Fibroblast of the aortic adventitia (primary cell): ENCODE data around the gene APPBP2. TPM values are rescaled to one million over a fixed set of nuclear protein-coding genes. Genes with fewer than 3 reads are reported as not detected.

Source experiments
- DNase-seq: peaks from one replicate; pipeline ENCODE4 v3.0.0-alpha.2; 2010; ENCODE audit warnings: low read depth
- H3K4me3 ChIP-seq: 2 replicates; pipeline ENCODE4 v1.5.1; 2011; ENCODE audit warnings: low read depth, mild to moderate bottlenecking, control low read depth, low read length, moderate library complexity
- small RNA-seq: library from RNA; depleted of rRNA; stranded (forward); fragments of <200 nt; gene quantifications from one replicate; pipeline ENCODE3, GENCODE V24; 2012
- total RNA-seq: library from RNA; depleted of rRNA; stranded (reverse); fragments of >200 nt; gene quantifications from 2 replicates; pipeline ENCODE4 v1.2.3, GENCODE V29; 2012; ENCODE audit warnings: low replicate concordance
- TF ChIP-seq, protein P1 (sequence below): IDR thresholded peaks from 2 replicates; pipeline ENCODE4 v1.5.1; 2011; ENCODE audit warnings: mild to moderate bottlenecking, low read length, control low read depth, inconsistent platforms; ENCODE audit not compliant: insufficient read depth

Gene APPBP2
- total RNA-seq, 1 donor = 44.6 TPM

DNA sequence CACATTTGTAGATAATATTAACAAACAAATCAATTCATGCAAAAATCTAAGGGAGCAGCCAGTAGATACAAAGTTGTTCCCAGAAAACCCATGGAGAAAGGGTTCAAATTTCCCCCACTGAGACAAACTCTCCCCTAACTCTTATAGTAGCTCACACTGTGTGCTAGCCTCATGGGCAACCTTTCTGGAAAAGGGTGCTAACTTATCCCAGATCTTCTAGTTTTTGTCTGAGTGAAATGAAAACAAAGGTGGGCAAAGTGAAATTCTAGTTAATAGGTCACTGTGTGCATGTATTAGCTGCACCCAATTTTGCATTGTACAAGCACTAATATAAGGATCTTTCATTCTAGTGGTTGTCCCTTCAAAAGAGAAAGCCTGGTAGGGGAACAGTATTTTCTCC is 124.2 kb downstream of the APPBP2 start:
- DNase-seq = no peak
- no peak overlapping the region for H3K4me3 ChIP-seq
- TF ChIP-seq, protein P1, sequence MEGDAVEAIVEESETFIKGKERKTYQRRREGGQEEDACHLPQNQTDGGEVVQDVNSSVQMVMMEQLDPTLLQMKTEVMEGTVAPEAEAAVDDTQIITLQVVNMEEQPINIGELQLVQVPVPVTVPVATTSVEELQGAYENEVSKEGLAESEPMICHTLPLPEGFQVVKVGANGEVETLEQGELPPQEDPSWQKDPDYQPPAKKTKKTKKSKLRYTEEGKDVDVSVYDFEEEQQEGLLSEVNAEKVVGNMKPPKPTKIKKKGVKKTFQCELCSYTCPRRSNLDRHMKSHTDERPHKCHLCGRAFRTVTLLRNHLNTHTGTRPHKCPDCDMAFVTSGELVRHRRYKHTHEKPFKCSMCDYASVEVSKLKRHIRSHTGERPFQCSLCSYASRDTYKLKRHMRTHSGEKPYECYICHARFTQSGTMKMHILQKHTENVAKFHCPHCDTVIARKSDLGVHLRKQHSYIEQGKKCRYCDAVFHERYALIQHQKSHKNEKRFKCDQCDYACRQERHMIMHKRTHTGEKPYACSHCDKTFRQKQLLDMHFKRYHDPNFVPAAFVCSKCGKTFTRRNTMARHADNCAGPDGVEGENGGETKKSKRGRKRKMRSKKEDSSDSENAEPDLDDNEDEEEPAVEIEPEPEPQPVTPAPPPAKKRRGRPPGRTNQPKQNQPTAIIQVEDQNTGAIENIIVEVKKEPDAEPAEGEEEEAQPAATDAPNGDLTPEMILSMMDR = no peak

DNA sequence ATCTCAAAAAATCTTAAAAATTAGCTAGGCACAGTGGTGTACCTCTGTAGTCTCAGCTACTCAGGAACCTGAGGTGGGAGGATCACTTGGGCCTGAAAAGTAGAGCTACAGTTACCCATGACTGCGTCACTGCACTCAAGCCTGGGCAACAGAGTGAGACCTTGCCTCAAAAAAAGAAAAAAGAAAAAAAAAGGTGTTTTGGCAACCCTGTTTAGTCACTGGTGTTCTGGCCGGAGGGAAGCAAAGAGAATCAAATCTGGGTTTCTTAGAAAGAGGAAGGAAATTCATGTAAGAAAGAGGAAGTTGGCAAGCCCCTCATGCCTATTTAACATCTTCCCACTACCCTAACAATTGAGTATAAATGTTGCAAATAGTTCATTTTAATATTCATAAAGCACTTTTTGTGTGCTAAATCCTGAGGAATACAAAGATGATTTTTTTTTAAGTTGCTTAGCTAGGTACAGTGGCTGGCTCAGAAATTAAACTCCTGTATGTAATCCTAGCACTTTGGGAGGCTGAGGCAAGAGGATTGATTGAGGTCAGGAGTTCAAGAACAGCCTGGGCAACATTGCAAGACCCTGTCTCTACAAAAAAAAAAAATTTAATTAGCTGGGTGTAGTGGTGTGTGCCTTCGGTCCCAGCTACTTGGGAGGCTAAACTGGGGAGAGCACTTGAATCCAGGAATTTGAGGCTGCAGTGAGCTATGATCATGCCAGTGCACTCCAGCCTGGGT is 127.6 kb downstream of the APPBP2 start:
- H3K4me3 ChIP-seq = no peak overlapping the region
- TF ChIP-seq, protein P1 = no peak

DNA sequence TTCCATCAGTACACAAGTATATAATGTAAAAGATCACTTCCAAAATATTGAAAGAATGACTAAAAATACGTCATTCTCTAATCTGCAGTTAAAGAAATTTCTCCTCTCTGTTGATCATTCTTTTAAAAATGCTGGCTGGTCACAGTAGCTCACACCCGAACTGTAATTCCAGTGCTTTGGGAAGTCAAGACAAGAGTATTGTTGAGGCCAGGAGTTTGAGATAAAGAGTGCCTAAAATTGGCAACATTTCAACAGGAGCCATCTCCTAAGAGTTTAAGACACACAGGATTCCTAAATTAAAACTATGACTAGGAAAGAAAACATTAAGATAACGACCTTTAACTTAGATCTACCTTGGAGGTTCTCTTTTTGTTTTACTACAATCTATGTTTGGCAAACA is 129.6 kb downstream of the APPBP2 start:
- TF ChIP-seq, protein P1 = no peak
- no peak overlapping the region for H3K4me3 ChIP-seq
- DNase-seq = no peak

More for the DNA sequence above, 127.6 kb downstream of the APPBP2 start:
- no peak for DNase-seq

DNA sequence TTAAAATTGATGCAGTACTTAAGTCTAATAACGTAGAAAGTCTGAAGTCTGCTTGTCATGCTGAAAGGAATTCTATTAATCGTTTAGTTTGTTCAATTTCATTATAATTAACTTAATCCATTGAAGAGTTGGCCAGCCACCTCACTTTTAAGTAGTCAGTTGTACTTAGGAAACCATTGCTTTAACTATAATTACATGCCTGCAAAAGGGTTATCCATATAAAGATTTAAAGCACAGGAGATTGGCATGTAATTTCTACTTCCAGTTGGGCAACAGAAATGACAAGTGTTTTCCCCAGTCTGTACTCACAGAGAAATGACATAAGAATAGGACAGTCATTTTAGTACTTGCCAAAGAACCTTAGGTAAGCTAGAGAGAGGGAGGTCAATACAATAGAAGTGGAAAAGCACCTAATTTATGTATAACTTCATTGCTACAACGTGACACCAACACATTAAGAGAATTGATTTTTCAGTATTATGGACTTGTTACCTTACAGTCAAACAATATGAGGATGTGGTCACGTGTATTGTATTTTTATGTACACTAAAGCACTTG is 130.5 kb downstream of the APPBP2 start:
- TF ChIP-seq, protein P1 = no peak
- no peak overlapping the region for H3K4me3 ChIP-seq
- no peak for DNase-seq

DNA sequence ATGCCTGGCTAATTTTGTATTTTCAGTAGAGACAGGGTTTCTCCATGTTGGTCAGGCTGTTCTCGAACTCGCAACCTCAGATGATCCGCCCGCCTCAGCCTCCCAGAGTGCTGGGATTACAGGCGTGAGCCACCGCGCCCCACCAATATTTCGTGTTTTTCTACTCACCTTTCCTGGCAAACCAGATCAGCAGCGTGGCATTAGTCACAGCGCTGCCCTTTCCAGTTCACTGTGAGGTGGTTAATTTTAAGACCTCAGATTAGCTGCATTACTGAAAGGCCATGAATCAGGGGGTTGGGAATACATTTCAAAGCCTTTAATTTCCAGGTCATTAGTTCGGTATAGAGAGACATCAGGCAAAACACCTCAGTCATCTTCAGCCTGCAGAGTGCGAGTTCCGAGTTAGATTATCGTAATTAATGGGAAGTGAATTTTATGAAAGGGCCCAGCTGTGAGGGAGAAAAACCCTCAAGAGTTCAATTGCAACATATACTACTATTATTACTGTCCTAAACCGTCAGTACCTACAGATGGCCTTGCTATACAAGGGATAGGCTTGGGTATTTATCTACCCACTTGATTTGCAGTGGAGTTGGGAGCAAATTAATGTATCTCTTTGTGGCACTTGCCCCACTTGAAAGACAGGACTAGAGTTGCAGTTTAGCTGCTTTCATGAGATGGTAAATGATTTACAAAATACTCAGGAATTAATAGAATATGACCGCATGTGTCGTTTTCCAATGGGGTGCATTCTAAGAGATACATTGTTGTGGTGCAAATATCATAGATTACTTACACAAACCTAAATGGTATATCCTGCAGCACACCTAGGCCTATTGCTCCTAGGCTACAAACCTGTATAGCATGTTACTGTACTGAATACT is 132.0 kb downstream of the APPBP2 start:
- H3K4me3 ChIP-seq = no peak overlapping the region
- DNase-seq = no peak
- TF ChIP-seq, protein P1 = no peak

Small RNA genes within 50 kb of the gene (small RNA-seq; reads per million reads assigned to genes)
- gene AC011921.2 = not detected

Other genes starting within 250 kb of the APPBP2 start
- gene USP32, start 134.1 kb downstream of the APPBP2 start, total RNA-seq = 59.1 and 73.2 TPM in 2 replicates
- gene CHCT1, start 103.8 kb downstream of the APPBP2 start, total RNA-seq = not detected in 2 replicates
- gene PPM1D, start 74.0 kb upstream of the APPBP2 start, total RNA-seq = 8.7 and 24.6 TPM in 2 replicates
- 29.6 and 75.1 TPM in 2 replicates for gene BCAS3, start 151.6 kb upstream of the APPBP2 start, total RNA-seq